ENCODE measurements around the gene SYCP2L. TPM values are rescaled to one million over a fixed set of nuclear protein-coding genes. Genes with fewer than 3 reads are reported as not detected.
A peak's percentile ranks its signal among the peaks of the same experiment; 100 is the strongest.

Gene SYCP2L
- total and polyA plus RNA-seq, 9 of the 15 experiments (the other 6 are each of a cell fraction or from before 2014, with no cell fraction given), result 12.4 to 46.9 (median 22.0) TPM

GRCh38 chr6:10951675-10952282 lies 64.9 kb downstream of the SYCP2L start (continued):
- TF ChIP-seq, protein P1, sequence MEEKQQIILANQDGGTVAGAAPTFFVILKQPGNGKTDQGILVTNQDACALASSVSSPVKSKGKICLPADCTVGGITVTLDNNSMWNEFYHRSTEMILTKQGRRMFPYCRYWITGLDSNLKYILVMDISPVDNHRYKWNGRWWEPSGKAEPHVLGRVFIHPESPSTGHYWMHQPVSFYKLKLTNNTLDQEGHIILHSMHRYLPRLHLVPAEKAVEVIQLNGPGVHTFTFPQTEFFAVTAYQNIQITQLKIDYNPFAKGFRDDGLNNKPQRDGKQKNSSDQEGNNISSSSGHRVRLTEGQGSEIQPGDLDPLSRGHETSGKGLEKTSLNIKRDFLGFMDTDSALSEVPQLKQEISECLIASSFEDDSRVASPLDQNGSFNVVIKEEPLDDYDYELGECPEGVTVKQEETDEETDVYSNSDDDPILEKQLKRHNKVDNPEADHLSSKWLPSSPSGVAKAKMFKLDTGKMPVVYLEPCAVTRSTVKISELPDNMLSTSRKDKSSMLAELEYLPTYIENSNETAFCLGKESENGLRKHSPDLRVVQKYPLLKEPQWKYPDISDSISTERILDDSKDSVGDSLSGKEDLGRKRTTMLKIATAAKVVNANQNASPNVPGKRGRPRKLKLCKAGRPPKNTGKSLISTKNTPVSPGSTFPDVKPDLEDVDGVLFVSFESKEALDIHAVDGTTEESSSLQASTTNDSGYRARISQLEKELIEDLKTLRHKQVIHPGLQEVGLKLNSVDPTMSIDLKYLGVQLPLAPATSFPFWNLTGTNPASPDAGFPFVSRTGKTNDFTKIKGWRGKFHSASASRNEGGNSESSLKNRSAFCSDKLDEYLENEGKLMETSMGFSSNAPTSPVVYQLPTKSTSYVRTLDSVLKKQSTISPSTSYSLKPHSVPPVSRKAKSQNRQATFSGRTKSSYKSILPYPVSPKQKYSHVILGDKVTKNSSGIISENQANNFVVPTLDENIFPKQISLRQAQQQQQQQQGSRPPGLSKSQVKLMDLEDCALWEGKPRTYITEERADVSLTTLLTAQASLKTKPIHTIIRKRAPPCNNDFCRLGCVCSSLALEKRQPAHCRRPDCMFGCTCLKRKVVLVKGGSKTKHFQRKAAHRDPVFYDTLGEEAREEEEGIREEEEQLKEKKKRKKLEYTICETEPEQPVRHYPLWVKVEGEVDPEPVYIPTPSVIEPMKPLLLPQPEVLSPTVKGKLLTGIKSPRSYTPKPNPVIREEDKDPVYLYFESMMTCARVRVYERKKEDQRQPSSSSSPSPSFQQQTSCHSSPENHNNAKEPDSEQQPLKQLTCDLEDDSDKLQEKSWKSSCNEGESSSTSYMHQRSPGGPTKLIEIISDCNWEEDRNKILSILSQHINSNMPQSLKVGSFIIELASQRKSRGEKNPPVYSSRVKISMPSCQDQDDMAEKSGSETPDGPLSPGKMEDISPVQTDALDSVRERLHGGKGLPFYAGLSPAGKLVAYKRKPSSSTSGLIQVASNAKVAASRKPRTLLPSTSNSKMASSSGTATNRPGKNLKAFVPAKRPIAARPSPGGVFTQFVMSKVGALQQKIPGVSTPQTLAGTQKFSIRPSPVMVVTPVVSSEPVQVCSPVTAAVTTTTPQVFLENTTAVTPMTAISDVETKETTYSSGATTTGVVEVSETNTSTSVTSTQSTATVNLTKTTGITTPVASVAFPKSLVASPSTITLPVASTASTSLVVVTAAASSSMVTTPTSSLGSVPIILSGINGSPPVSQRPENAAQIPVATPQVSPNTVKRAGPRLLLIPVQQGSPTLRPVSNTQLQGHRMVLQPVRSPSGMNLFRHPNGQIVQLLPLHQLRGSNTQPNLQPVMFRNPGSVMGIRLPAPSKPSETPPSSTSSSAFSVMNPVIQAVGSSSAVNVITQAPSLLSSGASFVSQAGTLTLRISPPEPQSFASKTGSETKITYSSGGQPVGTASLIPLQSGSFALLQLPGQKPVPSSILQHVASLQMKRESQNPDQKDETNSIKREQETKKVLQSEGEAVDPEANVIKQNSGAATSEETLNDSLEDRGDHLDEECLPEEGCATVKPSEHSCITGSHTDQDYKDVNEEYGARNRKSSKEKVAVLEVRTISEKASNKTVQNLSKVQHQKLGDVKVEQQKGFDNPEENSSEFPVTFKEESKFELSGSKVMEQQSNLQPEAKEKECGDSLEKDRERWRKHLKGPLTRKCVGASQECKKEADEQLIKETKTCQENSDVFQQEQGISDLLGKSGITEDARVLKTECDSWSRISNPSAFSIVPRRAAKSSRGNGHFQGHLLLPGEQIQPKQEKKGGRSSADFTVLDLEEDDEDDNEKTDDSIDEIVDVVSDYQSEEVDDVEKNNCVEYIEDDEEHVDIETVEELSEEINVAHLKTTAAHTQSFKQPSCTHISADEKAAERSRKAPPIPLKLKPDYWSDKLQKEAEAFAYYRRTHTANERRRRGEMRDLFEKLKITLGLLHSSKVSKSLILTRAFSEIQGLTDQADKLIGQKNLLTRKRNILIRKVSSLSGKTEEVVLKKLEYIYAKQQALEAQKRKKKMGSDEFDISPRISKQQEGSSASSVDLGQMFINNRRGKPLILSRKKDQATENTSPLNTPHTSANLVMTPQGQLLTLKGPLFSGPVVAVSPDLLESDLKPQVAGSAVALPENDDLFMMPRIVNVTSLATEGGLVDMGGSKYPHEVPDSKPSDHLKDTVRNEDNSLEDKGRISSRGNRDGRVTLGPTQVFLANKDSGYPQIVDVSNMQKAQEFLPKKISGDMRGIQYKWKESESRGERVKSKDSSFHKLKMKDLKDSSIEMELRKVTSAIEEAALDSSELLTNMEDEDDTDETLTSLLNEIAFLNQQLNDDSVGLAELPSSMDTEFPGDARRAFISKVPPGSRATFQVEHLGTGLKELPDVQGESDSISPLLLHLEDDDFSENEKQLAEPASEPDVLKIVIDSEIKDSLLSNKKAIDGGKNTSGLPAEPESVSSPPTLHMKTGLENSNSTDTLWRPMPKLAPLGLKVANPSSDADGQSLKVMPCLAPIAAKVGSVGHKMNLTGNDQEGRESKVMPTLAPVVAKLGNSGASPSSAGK (IDR thresholded peaks at IDR 0.05), result no peak
- TF ChIP-seq GTF2E2 (tag; IDR thresholded peaks at IDR 0.05), result no peak
- peak; percentile 57 to 63 for TF ChIP-seq RAD21 (CRISPR knock-in tag; conservative IDR thresholded peaks at IDR 0.05 in 1 of 2, IDR thresholded peaks at IDR 0.05 in 1 of 2)
- no peak for TF ChIP-seq NUFIP1 (IDR thresholded peaks at IDR 0.05; ENCODE audit: partially characterized antibody)
- no peak for TF ChIP-seq ZBTB11 (CRISPR knock-in tag; IDR thresholded peaks at IDR 0.05)
